GM21390 (cell line): Measurements from ENCODE around the gene VIM.

Experiments used
- ATAC-seq: cut with Tn5 transposase; IDR thresholded peaks from one replicate; pipeline ENCODE4 v1.9.1; 2021; ENCODE audit not compliant: unreplicated experiment

Gene VIM

DNA sequence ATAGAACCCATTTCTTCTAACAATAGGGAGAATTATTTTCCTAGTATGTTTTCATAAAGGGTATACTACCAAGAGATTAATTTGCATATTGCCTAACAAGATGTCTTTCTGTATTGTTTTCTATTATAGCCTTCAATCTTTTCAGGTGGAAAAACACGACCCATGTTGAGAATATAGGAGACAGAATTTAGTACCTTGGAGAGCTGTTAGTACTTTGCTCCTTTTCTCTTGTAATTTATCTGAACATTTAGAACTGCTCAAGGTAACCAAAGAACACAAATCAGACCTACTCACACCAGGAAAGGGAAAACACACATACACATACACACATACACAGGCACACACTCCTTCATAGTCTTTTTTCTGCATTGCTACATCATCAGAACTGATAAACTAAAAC is 18.7 kb upstream of the VIM start:
- ATAC-seq: no peak

DNA sequence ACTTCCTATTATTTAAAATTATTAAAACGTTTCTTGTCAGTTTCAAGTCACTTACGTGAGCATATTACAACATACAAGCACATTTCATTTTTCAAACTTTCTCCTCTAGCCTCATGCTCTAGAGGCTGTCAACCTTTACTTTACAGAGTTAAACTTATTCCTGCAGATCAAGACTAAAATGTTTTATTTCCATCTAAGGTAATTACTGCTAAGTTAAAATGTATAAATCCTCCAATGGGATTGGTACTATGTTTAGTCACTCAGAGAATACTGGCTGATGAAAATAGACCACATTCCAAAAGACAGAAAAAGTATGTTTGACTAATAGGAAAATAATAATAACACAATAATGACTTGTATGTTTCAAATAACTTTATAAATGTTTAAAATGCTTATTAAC is 18.2 kb upstream of the VIM start:
- no peak for ATAC-seq

DNA sequence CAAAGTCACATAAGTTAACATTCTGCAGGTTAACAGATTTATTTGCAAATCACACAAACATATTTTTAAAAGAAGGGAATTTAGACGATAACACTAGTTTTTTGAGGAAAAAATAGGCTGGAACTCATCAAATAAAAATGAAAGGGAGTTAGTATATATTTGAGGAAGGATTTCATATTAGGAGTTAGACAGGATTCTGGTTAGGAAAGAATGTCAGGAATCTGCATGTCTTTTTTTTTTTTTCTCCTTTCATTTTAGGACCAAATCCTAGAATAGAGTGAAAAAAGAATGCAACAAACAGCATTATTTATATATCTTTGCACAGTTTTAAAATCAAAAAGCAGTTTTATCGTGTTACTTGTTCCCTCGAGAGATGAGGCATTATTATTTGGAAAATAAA is 17.7 kb upstream of the VIM start:
- ATAC-seq: no peak

DNA sequence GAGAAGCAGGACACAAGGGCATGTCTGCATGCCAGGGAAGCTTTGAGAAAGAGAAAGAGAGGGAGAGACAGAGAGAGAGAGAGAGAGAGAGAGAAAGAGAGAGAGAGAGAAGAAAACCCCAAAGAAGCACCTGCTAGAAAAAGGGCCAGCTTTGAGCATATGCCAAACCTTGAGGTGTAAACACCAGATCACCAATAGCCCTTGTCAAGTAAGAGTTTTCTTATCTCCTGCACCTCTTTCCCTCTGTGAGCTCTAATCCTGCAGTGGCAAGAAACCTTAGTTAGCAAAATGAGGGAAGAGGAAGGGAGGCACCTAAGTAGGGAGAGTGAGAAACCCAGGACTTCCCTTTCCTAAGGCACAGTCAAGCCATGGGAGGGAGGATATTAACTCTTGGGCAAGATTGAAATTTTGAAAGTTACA is 15.2 kb upstream of the VIM start:
- ATAC-seq: no peak

DNA sequence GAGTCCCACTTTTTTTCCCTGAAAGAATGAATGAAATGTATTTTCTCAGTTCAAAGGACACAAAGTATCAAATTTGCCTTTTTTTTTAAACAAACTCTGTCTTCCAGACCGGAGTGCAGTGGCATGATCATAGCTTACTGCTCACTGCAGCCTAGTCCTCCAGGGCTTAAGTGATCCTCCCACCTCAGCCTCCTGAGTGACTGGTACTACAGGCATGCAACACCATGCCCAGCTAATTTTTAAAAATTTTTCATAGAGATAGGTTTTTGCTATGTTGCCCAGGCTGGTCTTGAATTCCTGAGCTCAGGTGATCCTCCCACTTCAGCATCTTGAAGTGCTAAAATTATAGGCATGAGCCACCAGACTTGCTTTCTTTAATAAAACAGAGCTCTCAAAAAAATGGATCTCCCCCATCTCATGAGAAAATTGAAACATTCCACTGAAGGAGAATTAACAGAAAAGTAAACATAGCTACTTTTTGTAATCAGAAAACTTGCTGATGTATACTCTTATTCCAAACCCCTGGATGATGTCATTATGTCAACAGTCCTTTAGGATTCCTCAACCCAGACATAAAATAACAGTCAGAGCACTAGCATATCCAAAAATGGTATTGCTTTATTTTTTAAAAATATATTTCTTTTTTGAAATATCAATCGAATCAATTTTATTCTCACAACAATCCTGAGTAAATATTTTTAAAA is 14.2 kb upstream of the VIM start:
- no peak for ATAC-seq

DNA sequence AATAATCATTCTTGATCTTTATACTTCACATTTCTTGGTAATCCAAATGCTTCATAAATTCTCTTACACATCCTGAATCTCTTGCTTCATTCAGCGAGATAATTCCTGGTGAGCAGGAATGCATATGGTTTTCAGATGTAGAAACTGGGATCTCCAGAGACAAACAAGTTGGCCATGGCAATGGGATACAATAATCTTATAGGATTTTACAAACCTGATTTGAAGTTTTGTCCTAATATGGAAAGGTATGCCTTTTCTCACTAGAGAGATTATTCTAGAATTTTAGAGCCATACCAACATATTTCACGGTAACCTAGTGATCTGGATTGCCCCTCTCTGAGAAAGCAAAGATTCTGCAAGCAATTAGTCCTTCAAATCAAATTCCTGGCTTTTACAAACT is 13.5 kb upstream of the VIM start:
- no peak for ATAC-seq

DNA sequence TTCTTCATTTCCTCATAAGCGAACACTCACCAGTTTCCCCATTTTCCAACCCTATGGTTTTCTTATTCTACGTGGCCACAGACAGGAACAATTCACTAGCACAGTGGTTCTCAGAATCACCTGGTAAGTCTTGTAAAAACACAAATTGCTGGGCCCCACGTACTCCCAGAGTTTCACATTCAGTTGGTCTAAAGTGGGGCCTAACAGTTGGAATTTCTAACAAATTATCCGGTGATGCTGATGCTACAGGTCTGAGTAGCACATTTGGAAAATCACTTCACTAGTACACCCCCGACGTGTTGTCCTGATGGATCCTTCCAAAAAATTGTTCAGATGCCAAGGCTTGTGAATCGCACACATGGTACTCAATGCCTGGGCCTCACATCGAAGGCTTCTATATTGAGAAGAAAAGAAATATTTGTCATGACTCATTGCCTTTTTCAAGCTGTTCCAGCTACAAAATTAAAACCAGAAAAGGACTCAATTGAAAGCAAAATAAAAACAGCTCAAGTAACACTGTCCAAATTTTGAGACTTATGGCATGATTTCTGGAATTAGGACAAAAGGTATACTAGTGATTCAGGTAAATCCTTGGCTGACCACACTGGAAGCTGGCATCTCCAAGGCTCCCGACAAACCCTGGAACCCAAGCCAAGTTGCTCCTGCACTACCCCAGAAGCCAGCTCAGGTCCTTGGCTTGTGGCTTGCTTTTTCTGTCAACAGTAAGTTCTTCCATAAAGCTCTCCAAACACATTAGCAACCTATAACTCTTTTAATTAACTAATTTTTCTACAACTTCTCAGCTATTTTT is 12.9 kb upstream of the VIM start:
- ATAC-seq: no peak

DNA sequence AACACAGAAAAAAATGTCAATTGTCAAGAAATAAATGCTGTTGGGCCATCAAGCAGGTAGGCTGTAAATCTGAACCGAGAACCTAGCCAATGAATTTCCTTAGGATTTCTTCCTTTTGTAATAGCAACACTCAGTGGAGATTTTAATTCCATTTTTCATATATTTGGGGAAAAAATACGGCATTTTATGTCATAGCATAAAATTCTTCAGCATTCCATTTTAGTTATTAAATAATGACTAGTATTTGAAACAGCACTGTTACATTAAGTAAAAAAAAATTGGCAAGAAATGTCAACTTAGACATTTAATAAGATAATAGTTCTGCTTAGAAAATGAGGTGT is 12.3 kb upstream of the VIM start:
- ATAC-seq: no peak

DNA sequence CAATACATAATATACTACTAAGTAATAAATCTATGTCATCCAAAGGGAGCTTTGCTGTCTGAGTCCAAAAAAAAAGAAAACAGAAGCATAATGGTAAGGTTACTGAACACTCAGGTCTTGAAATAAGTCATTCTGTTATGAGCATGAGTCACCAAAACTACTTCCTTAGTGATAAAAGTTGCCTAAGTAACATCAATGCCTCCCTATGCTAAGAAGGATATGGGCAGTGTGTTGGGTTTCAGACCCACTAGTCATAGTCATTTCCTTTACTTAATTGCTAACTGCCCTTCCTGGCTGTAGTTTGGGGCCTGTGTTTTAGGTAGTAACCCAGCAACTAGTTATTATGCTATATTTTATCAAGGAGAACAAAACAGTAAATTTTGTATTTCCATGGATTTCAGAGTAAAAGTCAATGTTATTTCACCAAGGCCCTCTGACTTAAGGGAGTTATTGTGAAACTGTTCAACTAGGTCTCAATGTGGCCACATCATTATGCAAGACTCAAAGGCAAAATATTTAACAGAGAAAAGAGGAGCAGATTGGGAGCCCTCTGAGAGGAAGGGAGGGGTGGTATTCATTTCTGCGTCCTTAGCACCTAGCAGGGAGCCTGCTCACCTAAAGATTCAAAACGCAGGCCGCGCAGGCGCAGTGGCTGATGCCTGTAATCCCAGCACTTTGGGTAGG is 11.7 kb upstream of the VIM start:
- ATAC-seq: peak; percentile 100

DNA sequence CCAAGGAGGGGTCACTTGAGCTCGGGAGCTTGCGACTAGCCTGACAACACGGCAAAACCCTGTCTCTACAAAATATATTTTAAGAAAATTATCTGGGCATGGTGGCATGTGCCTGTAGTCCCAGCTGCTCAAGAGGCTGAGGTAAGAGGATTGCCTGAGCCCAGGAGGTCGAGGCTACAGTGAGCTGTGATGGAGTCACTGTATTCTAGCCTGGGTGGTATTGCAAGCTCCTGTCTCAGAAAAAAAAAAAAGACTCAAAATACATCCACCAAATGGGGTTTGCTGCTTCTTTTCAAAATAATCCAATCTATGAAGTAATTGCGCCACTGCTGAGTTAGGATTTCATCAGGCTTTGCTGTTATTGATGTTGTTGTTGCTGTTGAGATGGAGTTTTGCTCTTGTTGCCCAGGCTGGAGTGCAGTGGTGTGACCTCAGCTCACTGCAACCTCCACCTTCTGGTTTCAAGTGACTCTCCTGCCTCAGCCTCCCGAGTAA is 11.1 kb upstream of the VIM start:
- ATAC-seq: no peak

DNA sequence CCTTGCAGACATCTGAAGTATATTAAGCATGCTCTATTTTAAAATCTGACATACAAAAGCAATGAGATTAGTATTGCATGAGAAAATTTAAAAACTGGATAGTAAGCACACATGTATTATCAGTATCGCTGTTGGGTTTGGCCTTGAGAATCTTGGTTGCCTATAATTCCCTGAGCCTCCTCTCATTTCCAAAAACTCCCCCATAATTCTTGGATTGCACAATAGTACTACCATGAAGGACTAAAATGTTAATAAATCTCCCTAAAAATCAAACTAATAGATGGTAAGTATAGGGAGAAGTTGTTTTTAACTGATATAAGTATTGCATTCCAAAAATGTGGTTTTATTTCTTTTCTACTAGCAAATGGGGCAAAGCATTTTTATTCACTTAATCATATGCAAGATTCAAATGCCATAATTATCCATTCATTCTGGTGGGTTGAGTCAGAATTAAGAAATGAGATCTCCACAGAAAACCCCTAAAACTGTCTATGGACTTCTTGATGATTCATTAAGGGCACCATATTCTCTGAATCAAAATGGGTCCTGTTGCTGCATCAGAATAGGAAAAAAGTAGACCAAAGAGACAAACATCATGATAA is 10.3 kb upstream of the VIM start:
- ATAC-seq: no peak

DNA sequence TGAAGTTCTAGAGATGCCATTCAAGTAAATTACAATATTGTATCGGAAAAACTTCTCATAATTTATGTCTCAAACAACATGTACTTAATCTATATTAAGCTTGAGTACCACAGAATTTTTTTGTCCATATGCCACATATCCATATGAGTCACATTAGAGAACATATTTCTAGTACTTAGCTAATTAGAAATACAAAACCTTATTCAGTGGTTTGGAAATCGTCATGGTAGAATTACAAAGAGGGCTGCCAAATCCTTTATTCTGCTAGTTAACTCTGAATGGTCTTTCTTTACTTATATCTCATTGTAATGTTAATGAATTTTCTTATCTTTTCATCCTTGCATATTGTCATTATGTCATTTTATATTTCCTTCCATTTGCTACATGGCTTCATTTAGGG is 9.0 kb upstream of the VIM start:
- ATAC-seq: no peak

DNA sequence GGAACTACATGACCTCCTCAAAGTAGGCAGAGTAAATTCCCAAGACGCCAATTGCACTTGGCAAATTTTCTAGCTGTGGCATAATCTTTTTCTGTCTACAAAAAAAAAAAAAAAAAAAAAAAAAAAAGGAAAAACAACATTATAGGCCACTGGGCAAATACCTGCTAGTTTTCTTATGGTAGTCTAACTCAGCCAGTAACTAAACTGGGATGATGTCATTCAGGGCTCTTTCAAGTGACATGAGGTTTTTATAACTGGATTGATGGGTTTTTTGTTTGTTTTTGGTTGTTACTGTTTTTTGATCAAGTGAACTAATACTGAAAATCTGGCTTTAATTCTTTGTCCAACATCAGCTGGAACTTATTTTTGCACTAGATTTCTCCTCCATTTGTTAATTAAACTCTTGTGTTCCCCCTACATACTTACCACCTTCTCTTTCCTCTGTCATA is 7.4 kb upstream of the VIM start:
- ATAC-seq: no peak

DNA sequence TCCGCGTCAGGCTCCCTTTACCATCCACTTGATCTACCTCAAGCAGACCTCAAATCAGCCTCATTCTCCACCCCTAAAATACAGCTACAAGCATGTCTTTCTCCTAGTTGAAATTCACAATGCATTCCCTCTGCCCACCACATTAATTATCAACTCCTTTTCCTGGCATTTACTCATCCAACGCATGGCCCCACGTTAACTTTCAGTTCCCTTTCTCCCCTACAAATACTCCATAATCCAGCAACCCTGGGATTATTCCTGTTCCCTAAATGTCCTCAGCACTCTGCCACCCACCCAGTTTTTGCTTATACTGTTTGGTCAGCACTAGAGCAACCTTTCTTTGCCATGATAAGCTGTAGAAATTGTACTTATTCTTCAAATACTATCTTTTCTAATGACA is 5.7 kb upstream of the VIM start:
- ATAC-seq: no peak

DNA sequence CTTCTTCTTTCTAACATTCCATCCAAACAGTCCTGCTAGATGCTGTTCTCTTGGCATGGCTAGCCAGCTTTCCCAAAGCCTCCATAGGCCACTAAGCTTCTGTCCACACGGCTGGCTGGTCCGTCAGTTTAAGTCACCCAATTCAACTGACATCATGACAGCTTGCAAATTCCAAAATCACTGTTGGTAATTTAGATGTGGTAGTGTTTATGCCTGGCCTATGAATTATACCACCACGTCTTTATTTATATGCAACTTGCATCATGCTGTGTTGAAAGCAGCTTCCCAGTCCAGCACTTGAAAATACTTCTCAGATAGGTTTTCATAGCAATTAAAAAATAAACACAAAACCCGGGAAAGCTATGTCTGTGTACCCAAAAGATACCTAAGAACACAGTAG is 2.2 kb upstream of the VIM start:
- ATAC-seq: no peak

DNA sequence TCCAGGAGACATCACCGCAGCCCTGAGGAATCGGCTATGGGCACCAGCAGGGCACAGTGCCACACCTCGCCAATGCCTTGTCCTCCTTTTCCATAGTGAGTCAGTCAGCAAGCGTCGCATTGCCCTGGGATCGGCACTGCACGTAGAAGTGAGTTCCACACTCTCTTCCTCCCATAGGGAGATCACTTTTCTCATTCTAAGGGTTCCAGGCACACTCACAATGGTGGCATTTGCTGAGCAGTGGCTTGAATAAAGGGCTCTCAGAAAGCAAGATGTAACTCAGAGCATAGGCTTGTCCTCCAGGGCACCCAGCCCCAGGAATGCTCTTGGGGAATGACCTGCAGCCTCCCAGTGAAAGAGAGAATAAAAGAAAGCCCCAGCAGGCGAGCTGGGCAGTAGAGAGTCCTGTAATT is 1.1 kb upstream of the VIM start:
- ATAC-seq: no peak

DNA sequence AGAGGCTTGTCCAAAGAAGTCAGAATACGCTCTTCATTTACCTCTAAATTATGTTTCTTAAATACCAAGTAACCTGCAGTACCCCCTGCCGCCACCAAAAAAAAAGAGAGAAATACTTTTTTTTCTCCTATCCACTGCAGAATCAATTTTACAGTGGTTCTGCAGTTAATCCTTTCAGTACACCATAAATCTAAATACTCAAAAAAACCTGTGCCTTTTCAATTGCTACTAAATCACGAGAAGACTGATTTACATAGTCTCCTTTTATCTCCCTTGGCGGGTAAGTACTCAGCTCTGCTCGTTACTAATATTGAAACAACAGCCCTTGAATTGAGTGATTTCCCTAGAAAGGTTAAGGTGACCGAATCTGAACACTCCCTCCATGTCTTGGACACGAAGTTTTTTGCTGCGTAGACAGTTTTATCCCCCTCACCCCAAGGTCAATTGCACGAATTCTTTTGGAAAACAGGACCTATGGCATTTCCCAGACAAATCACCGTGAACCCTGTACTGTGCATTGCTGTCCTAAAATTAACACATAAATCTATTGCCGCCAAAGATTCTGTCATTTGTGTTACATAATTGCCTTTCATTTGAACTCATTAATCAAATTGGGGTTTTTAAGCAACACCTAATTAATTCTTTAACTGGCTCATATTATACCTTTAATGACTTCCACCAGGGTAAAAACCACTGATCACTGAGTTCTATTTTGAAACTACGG is 512 bp upstream of the VIM start:
- ATAC-seq: peak; percentile 20

DNA sequence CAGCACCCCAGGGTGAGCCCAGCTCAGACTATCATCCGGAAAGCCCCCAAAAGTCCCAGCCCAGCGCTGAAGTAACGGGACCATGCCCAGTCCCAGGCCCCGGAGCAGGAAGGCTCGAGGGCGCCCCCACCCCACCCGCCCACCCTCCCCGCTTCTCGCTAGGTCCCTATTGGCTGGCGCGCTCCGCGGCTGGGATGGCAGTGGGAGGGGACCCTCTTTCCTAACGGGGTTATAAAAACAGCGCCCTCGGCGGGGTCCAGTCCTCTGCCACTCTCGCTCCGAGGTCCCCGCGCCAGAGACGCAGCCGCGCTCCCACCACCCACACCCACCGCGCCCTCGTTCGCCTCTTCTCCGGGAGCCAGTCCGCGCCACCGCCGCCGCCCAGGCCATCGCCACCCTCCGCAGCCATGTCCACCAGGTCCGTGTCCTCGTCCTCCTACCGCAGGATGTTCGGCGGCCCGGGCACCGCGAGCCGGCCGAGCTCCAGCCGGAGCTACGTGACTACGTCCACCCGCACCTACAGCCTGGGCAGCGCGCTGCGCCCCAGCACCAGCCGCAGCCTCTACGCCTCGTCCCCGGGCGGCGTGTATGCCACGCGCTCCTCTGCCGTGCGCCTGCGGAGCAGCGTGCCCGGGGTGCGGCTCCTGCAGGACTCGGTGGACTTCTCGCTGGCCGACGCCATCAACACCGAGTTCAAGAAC is 1.1 kb downstream of the VIM start:
- ATAC-seq: no peak

DNA sequence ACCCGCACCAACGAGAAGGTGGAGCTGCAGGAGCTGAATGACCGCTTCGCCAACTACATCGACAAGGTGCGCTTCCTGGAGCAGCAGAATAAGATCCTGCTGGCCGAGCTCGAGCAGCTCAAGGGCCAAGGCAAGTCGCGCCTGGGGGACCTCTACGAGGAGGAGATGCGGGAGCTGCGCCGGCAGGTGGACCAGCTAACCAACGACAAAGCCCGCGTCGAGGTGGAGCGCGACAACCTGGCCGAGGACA is 1.6 kb downstream of the VIM start:
- ATAC-seq: peak; percentile 4

DNA sequence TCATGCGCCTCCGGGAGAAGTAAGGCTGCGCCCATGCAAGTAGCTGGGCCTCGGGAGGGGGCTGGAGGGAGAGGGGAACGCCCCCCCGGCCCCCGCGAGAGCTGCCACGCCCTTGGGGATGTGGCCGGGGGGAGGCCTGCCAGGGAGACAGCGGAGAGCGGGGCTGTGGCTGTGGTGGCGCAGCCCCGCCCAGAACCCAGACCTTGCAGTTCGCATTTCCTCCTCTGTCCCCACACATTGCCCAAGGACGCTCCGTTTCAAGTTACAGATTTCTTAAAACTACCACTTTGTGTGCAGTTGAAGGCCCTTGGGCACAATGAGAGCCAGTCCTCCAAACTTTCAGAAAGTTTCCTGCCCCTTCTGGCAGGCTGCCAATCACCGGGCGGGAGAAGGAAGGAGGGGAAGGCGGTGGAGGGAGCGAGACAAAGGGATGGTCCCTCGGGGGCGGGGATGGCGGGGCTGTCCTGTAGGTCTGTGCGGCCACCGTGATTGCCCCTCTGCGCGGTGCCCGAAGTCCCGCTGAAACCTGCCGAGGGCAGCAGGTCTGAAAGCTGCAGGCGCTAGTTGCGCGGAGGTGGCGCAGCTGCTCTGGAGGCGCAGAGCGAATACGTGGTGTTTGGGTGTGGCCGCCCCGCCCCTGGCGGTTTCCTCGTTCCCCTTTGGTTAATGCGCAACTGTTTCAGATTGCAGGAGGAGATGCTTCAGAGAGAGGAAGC is 2.1 kb downstream of the VIM start:
- ATAC-seq: peak; percentile 55
